NT2/D1 (cell line): ENCODE data around the gene C16orf74.

Experiments
- DNase-seq: peaks from one replicate; pipeline ENCODE4 v3.0.0-alpha.2; 2011; ENCODE audit warnings: low read depth, low spot score
- H3K27me3 ChIP-seq: 2 replicates; pipeline ENCODE4 v1.6.0; 2011; ENCODE audit warnings: mild to moderate bottlenecking; ENCODE audit not compliant: insufficient read length, insufficient read depth
- H3K36me3 ChIP-seq: 2 replicates; pipeline ENCODE4 v1.6.1; 2011; ENCODE audit warnings: mild to moderate bottlenecking, low read length, mixed read lengths; ENCODE audit not compliant: insufficient read depth, insufficient read length
- H3K4me1 ChIP-seq: 2 replicates; pipeline ENCODE4 v1.5.1; 2011; ENCODE audit not compliant: insufficient read depth, insufficient read length
- H3K4me3 ChIP-seq: 2 replicates; pipeline ENCODE4 v1.5.1; 2011; ENCODE audit warnings: low read depth; ENCODE audit not compliant: insufficient read length
- H3K9ac ChIP-seq: 2 replicates; pipeline ENCODE4 v1.6.0; 2011; ENCODE audit warnings: low read depth; ENCODE audit not compliant: insufficient read length
- H3K9me3 ChIP-seq: 2 replicates; pipeline ENCODE4 v1.5.1; 2011; ENCODE audit warnings: mild to moderate bottlenecking, low read length; ENCODE audit not compliant: insufficient read depth
- SUZ12 ChIP-seq: IDR thresholded peaks from 2 replicates; pipeline ENCODE4 v1.6.1; 2011; ENCODE audit not compliant: insufficient read length, insufficient read depth; ENCODE audit errors: extremely low read depth
- YY1 ChIP-seq: IDR thresholded peaks from 2 replicates; pipeline ENCODE4 v1.6.1; 2011; ENCODE audit not compliant: insufficient read length, insufficient read depth
- ZNF274 ChIP-seq: IDR thresholded peaks from 2 replicates; pipeline ENCODE4 v1.6.1; 2011; ENCODE audit warnings: mild to moderate bottlenecking, low read depth, low read length

Gene C16orf74

GRCh38 chr16:85665929-85666328 is 85.0 kb downstream of the C16orf74 start:
- no peak for DNase-seq
- TF ChIP-seq YY1, result no peak
- no peak for TF ChIP-seq SUZ12
- TF ChIP-seq ZNF274, result no peak
- H3K9ac ChIP-seq, result no peak overlapping the region
- H3K36me3 ChIP-seq, result peaks cover 98% of the 10 kb centered on the region
- H3K9me3 ChIP-seq, result no peaks in the 10 kb centered on the region
- no peak overlapping the region for H3K4me3 ChIP-seq
- no peaks in the 10 kb centered on the region for H3K27me3 ChIP-seq
- H3K4me1 ChIP-seq, result peaks cover 23% of the 10 kb centered on the region

GRCh38 chr16:85665373-85665740 is 85.5 kb downstream of the C16orf74 start:
- no peak overlapping the region for H3K4me3 ChIP-seq
- peaks cover 94% of the 10 kb centered on the region for H3K36me3 ChIP-seq
- no peaks in the 10 kb centered on the region for H3K27me3 ChIP-seq
- TF ChIP-seq YY1 (no peak), ZNF274 (no peak), SUZ12 (no peak)
- H3K9ac ChIP-seq, result no peak overlapping the region
- H3K4me1 ChIP-seq, result peaks cover 24% of the 10 kb centered on the region
- DNase-seq, result no peak
- no peaks in the 10 kb centered on the region for H3K9me3 ChIP-seq

- no peak for DNase-seq
- Histone ChIP-seq H3K36me3 (peaks cover 95% of the 10 kb centered on the region), H3K27me3 (no peaks in the 10 kb centered on the region), H3K9me3 (no peaks in the 10 kb centered on the region), H3K4me3 (no peak overlapping the region), H3K4me1 (peaks cover 28% of the 10 kb centered on the region), H3K9ac (no peak overlapping the region)
- TF ChIP-seq YY1 (no peak), ZNF274 (no peak)
Measured at GRCh38 chr16:85664580-85665372, 86.1 kb downstream of the C16orf74 start.

- DNase-seq, result no peak
- Histone ChIP-seq H3K36me3 (peaks cover 95% of the 10 kb centered on the region), H3K4me1 (peaks cover 28% of the 10 kb centered on the region), H3K9ac (no peak overlapping the region), H3K9me3 (no peaks in the 10 kb centered on the region), H3K4me3 (no peak overlapping the region), H3K27me3 (no peaks in the 10 kb centered on the region)
- TF ChIP-seq SUZ12, result no peak
- TF ChIP-seq ZNF274, result no peak
- no peak for TF ChIP-seq YY1
Measured at GRCh38 chr16:85663891-85664321, 87.0 kb downstream of the C16orf74 start.

- no peaks in the 10 kb centered on the region for H3K27me3 ChIP-seq
- H3K36me3 ChIP-seq, result peaks cover 95% of the 10 kb centered on the region
- no peak overlapping the region for H3K4me3 ChIP-seq
- no peak for DNase-seq
- H3K4me1 ChIP-seq, result peaks cover 28% of the 10 kb centered on the region
- TF ChIP-seq SUZ12, result no peak
- TF ChIP-seq YY1, result no peak
- TF ChIP-seq ZNF274, result no peak
- no peaks in the 10 kb centered on the region for H3K9me3 ChIP-seq
- no peak overlapping the region for H3K9ac ChIP-seq
Measured at GRCh38 chr16:85662976-85663830, 87.7 kb downstream of the C16orf74 start.

- H3K27me3 ChIP-seq, result no peaks in the 10 kb centered on the region
- H3K4me3 ChIP-seq, result no peak overlapping the region
- TF ChIP-seq ZNF274 (no peak), YY1 (no peak), SUZ12 (no peak)
- H3K9ac ChIP-seq, result peak overlapping the region; percentile 13
- peaks cover 95% of the 10 kb centered on the region for H3K36me3 ChIP-seq
- peak; percentile 46 for DNase-seq
- H3K9me3 ChIP-seq, result no peaks in the 10 kb centered on the region
- peaks cover 25% of the 10 kb centered on the region for H3K4me1 ChIP-seq
Measured at GRCh38 chr16:85662482-85662812, 88.4 kb downstream of the C16orf74 start.
